OCI-LY3 (cell line): Measurements from ENCODE around the gene SNX14.

Experiments
- H2AFZ ChIP-seq: fragments of 200-600, 300-600 bp; shearing (Covaris generic); 2 replicates; pipeline ENCODE4 v1.6.0; 2014; ENCODE audit warnings: antibody characterized with exemption, low read depth, low read length
- H3K27ac ChIP-seq: fragments of 200-600, 300-600 bp; sonication (generic); 2 replicates; pipeline ENCODE4 v1.5.1; 2014; ENCODE audit warnings: mild to moderate bottlenecking, low read length, moderate library complexity, mixed read lengths
- H3K27me3 ChIP-seq: fragments of 200-600, 300-600 bp; sonication (generic); 2 replicates; pipeline ENCODE4 v1.6.1; 2014; ENCODE audit warnings: low read depth, low read length, mixed read lengths
- H3K36me3 ChIP-seq: fragments of 200-600, 300-600 bp; sonication (generic); replicated peaks from 2 replicates; pipeline ENCODE3; 2014; ENCODE audit warnings: low read depth, low read length, mixed read lengths
- H3K4me1 ChIP-seq: fragments of 300-600, 200-600 bp; sonication (generic); 2 replicates; pipeline ENCODE4 v1.6.1; 2014; ENCODE audit warnings: low read length, mixed read lengths
- H3K4me2 ChIP-seq: fragments of 200-600, 300-600 bp; sonication (generic); 2 replicates; pipeline ENCODE4 v1.6.1; 2014; ENCODE audit warnings: low read length, mixed read lengths
- H3K4me3 ChIP-seq: fragments of 300-600, 200-600 bp; sonication (generic); 2 replicates; pipeline ENCODE4 v1.5.1; 2014; ENCODE audit warnings: antibody characterized with exemption, mild to moderate bottlenecking, low read length, moderate library complexity
- H3K79me2 ChIP-seq: fragments of 300-600, 200-600 bp; shearing (Covaris generic); 2 replicates; pipeline ENCODE4 v1.6.1; 2014; ENCODE audit warnings: mild to moderate bottlenecking, low read length, mixed read lengths
- H3K9ac ChIP-seq: fragments of 300-600, 200-600 bp; shearing (Covaris generic); 2 replicates; pipeline ENCODE4 v1.6.0; 2014; ENCODE audit warnings: mild to moderate bottlenecking, low read length, moderate library complexity
- H3K9me3 ChIP-seq: fragments of 200-600, 300-600 bp; shearing (Covaris generic); 2 replicates; pipeline ENCODE4 v1.6.1; 2014; ENCODE audit warnings: low read length, mixed read lengths; ENCODE audit not compliant: insufficient read depth
- H4K20me1 ChIP-seq: fragments of 200-600, 300-600 bp; sonication (generic); 2 replicates; pipeline ENCODE4 v1.6.1; 2016; ENCODE audit warnings: low read length, mixed read lengths; ENCODE audit not compliant: insufficient read depth
- CTCF ChIP-seq: fragments of 200-600, 300-600 bp; sonication (generic); IDR thresholded peaks from 2 replicates; pipeline ENCODE4 v1.5.1; 2014; ENCODE audit warnings: antibody characterized with exemption, low read length, low read depth
- EZH2phosphoT487 ChIP-seq: fragments of 200-600 bp; shearing (Covaris generic); IDR thresholded peaks from 2 replicates; pipeline ENCODE4 v1.6.1; 2018; ENCODE audit warnings: antibody characterized with exemption, mixed run types, low read depth

The SNX14 gene

DNA sequence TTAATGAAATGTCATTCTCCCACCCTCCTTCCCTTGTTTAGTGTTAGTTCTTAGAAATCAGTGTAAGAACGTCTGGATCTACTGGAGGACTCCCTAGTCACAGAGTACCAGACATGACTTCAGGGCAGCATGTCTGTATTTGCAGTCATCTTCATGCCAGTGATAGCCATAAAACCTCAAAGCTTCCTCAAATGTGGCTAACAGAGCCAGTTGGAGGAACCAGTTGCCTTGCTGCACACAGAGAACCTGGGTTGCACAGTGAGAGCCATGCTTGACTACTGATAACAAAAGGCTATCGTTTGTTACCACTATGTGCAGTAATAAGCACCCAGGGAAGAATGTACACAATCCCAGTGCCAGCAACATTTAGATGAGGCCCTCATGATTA is 123.6 kb downstream of the SNX14 start:
- no peaks in the 10 kb centered on the region for H3K4me1 ChIP-seq
- H2AFZ ChIP-seq: no peak overlapping the region
- H3K36me3 ChIP-seq: no peaks in the 10 kb centered on the region
- no peak overlapping the region for H3K27ac ChIP-seq
- no peaks in the 10 kb centered on the region for H3K79me2 ChIP-seq
- no peaks in the 10 kb centered on the region for H3K9me3 ChIP-seq
- no peaks in the 10 kb centered on the region for H4K20me1 ChIP-seq
- H3K4me3 ChIP-seq: no peak overlapping the region
- no peak for TF ChIP-seq CTCF
- no peak for TF ChIP-seq EZH2phosphoT487
- no peak overlapping the region for H3K9ac ChIP-seq
- H3K27me3 ChIP-seq: no peaks in the 10 kb centered on the region
- H3K4me2 ChIP-seq: no peak overlapping the region

GRCh38 chr6:85469276-85470022 is 124.2 kb downstream of the SNX14 start:
- H3K9ac ChIP-seq: no peak overlapping the region
- H3K4me1 ChIP-seq: no peaks in the 10 kb centered on the region
- H3K9me3 ChIP-seq: no peaks in the 10 kb centered on the region
- no peaks in the 10 kb centered on the region for H3K27me3 ChIP-seq
- H3K36me3 ChIP-seq: no peaks in the 10 kb centered on the region
- no peaks in the 10 kb centered on the region for H4K20me1 ChIP-seq
- H3K4me2 ChIP-seq: no peak overlapping the region
- H3K4me3 ChIP-seq: no peak overlapping the region
- H3K27ac ChIP-seq: no peak overlapping the region
- no peaks in the 10 kb centered on the region for H3K79me2 ChIP-seq
- no peak overlapping the region for H2AFZ ChIP-seq
- TF ChIP-seq CTCF (no peak), EZH2phosphoT487 (no peak)

DNA sequence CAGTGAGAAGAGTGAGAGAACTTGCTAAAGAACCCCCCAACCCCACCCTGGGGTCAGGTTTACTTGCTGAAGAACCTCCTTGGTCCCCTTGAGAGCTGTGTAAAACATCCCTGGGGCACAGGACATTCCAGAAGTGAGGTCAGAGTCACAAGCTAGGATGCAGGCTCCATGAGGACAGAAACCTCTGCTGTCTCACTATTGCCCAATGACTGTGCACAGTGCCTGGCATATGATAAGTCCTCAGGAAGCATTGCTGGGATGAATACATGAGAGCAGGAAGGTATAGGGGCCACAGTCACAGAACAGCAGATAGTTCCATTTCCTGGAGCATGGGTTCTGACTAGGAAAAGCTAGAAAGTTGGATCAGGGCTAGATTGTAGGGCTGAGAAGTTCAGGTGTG is 125.3 kb downstream of the SNX14 start:
- H3K79me2 ChIP-seq: no peaks in the 10 kb centered on the region
- H4K20me1 ChIP-seq: no peaks in the 10 kb centered on the region
- H3K36me3 ChIP-seq: no peaks in the 10 kb centered on the region
- no peak overlapping the region for H2AFZ ChIP-seq
- no peaks in the 10 kb centered on the region for H3K4me1 ChIP-seq
- no peaks in the 10 kb centered on the region for H3K27me3 ChIP-seq
- no peak for TF ChIP-seq EZH2phosphoT487
- no peak for TF ChIP-seq CTCF
- no peak overlapping the region for H3K27ac ChIP-seq
- H3K4me2 ChIP-seq: no peak overlapping the region
- H3K9ac ChIP-seq: no peak overlapping the region
- no peak overlapping the region for H3K4me3 ChIP-seq
- no peaks in the 10 kb centered on the region for H3K9me3 ChIP-seq

DNA sequence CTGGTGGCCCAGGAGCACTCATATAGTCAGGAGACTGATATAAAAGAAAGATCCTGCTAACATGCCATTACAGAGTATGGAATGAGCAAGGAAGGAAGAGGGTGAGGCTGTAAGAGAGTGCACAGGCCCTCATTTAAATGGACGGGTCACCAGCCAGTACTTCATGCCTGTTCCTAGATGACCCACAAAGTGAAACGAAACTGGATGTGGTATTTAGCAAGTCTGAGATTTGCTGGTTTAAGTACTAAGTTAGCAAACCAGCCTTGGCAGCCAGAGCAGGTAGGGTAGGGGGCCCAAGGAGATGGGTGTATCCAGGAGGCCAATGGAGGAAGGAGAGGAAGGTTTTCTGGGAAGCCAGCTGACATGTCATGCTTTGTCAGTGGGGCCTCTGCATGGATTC is 127.9 kb downstream of the SNX14 start:
- Histone ChIP-seq H3K4me1 (no peaks in the 10 kb centered on the region), H3K4me2 (no peak overlapping the region), H3K79me2 (no peaks in the 10 kb centered on the region), H3K27me3 (no peaks in the 10 kb centered on the region), H3K9me3 (no peaks in the 10 kb centered on the region), H3K4me3 (no peak overlapping the region), H4K20me1 (no peaks in the 10 kb centered on the region), H3K27ac (no peak overlapping the region), H3K9ac (no peak overlapping the region), H3K36me3 (no peaks in the 10 kb centered on the region), H2AFZ (no peak overlapping the region)
- TF ChIP-seq CTCF (no peak), EZH2phosphoT487 (no peak)
